Right cardiac atrium (tissue), 5 donors: ENCODE results near the gene LILRB1. TPM values are rescaled to one million over a fixed set of nuclear protein-coding genes. Genes with fewer than 3 reads are reported as not detected.

Experiments used
- ATAC-seq, 2 donors: fragments of 200-7000 bp; cut with Tn5 transposase; one replicate each; pipeline versions ENCODE4 v1.8.0 to v1.9.1; 2020; ENCODE audit warnings: moderate library complexity in 2 of 2, mild to moderate bottlenecking in 1 of 2
- DNase-seq, 3 donors: peaks; one replicate each; pipeline ENCODE4 v3.0.0-alpha.2; 2020
- H3K27ac ChIP-seq: one replicate; pipeline ENCODE4 v1.5.1; 2013; ENCODE audit warnings: mild to moderate bottlenecking, low read length, control low read depth, moderate library complexity
- H3K27me3 ChIP-seq: one replicate; pipeline ENCODE4 v1.6.1; 2013; ENCODE audit not compliant: control insufficient read depth, insufficient read depth
- H3K4me1 ChIP-seq: one replicate; pipeline ENCODE4 v1.6.1; 2013; ENCODE audit warnings: low read length; ENCODE audit not compliant: control insufficient read depth, insufficient read depth
- H3K4me3 ChIP-seq: one replicate; pipeline ENCODE4 v1.5.1; 2013; ENCODE audit warnings: low read length, control low read depth
- H3K9me3 ChIP-seq: one replicate; pipeline ENCODE4 v1.6.1; 2013; ENCODE audit warnings: low read length; ENCODE audit not compliant: control insufficient read depth
- WGBS: extraction: QIAGEN DNeasy Blood & Tissue Kit; methylation state at CpG from one replicate; pipeline ENCODE4 v1.1.7; 2013; 5-methylcytosine and 5-hydroxymethylcytosine counted together
- intact Hi-C, 4 donors: fragments of 100-400 bp; cut with DNase I; formaldehyde crosslinking; loops; one replicate each; pipeline versions ENCODE4 v1.11.0 to v1.14.0; 2022 to 2023
- polyA plus RNA-seq: library from polyadenylated mRNA; stranded (reverse); fragments of 200-250 nt; gene quantifications from one replicate; pipeline ENCODE4 v1.2.3, GENCODE V29; 2013
- total RNA-seq, 4 donors: library from RNA; stranded (reverse); fragmentation: NEBNext Ultra II Directional; extraction: Animal tissue kit (Norgen Biotek cat#: 25700); gene quantifications; one replicate each; pipeline ENCODE4 v1.2.1, GENCODE V29; 2021
- donor health status: healthy with polysubstance abuse.
- donor health status: DM: no; HTN: yes; CAD: no.
- donor health status: DM: no; HTN: no; CAD: no.
- donor health status: DM: no; HTN: yes; CAD: no; lungs with severe emphysema.
- donor health status: DM: yes; HTN: yes; CAD: no.

LILRB1 gene
- total and polyA plus RNA-seq, 5 donors, result 1.2 to 4.1 (median 2.7) TPM

GRCh38 chr19:54644056-54644455 lies 13.8 kb downstream of the LILRB1 start:
- no peaks in the 10 kb centered on the region for H3K27me3 ChIP-seq
- 60% methylated on average over 5 of the region's 5 CpGs for WGBS
- DNase-seq, result no peak
- intact Hi-C loops, result no loop called here
- no peaks in the 10 kb centered on the region for H3K9me3 ChIP-seq
- H3K4me1 ChIP-seq, result no peaks in the 10 kb centered on the region
- peak; percentile 55 to 64 for ATAC-seq
- no peak overlapping the region for H3K4me3 ChIP-seq
- no peak overlapping the region for H3K27ac ChIP-seq

GRCh38 chr19:54646331-54646841 lies 16.1 kb downstream of the LILRB1 start:
- 92% methylated on average over 19 of the region's 19 CpGs for WGBS
- ATAC-seq, result no peak
- intact Hi-C loops, result no loop called here

GRCh38 chr19:54648129-54648528 lies 17.8 kb downstream of the LILRB1 start:
- no peak overlapping the region for H3K4me3 ChIP-seq
- no peak for ATAC-seq
- no peak for DNase-seq
- H3K4me1 ChIP-seq, result no peaks in the 10 kb centered on the region
- intact Hi-C loops, result no loop called here
- WGBS, result 49% methylated on average over 4 of the region's 4 CpGs
- no peak overlapping the region for H3K27ac ChIP-seq
- H3K9me3 ChIP-seq, result no peaks in the 10 kb centered on the region
- H3K27me3 ChIP-seq, result no peaks in the 10 kb centered on the region

More at GRCh38 chr19:54646331-54646841, 16.1 kb downstream of the LILRB1 start:
- H3K27ac ChIP-seq, result no peak overlapping the region
- no peaks in the 10 kb centered on the region for H3K9me3 ChIP-seq
- no peaks in the 10 kb centered on the region for H3K4me1 ChIP-seq
- H3K4me3 ChIP-seq, result no peak overlapping the region
- no peak for DNase-seq
- no peaks in the 10 kb centered on the region for H3K27me3 ChIP-seq

GRCh38 chr19:54650108-54650655 lies 19.9 kb downstream of the LILRB1 start:
- ATAC-seq, result no peak
- Histone ChIP-seq H3K4me3 (no peak overlapping the region), H3K9me3 (no peaks in the 10 kb centered on the region), H3K27ac (no peak overlapping the region), H3K27me3 (no peaks in the 10 kb centered on the region), H3K4me1 (no peaks in the 10 kb centered on the region)
- intact Hi-C loops, result no loop called here
- 75% methylated on average over 6 of the region's 6 CpGs for WGBS
- no peak for DNase-seq

GRCh38 chr19:54653181-54653809 lies 23.0 kb downstream of the LILRB1 start:
- H3K9me3 ChIP-seq, result no peaks in the 10 kb centered on the region
- WGBS, result 30% methylated on average over 6 of the region's 6 CpGs
- H3K4me3 ChIP-seq, result no peak overlapping the region
- no peak for ATAC-seq
- no peaks in the 10 kb centered on the region for H3K4me1 ChIP-seq
- no peak for DNase-seq
- no peaks in the 10 kb centered on the region for H3K27me3 ChIP-seq
- no peak overlapping the region for H3K27ac ChIP-seq
- intact Hi-C loops, result no loop called here

- H3K9me3 ChIP-seq, result no peaks in the 10 kb centered on the region
- intact Hi-C loops, result no loop called here
- DNase-seq, result no peak
- WGBS, result 67% methylated on average over 14 of the region's 14 CpGs
- H3K4me1 ChIP-seq, result no peaks in the 10 kb centered on the region
- no peak overlapping the region for H3K4me3 ChIP-seq
- no peak for ATAC-seq
- no peaks in the 10 kb centered on the region for H3K27me3 ChIP-seq
- no peak overlapping the region for H3K27ac ChIP-seq
Observed at GRCh38 chr19:54654447-54655321, 24.4 kb downstream of the LILRB1 start.

- no peaks in the 10 kb centered on the region for H3K27me3 ChIP-seq
- no peak overlapping the region for H3K27ac ChIP-seq
- WGBS, result 72% methylated on average over 6 of the region's 6 CpGs
- no peaks in the 10 kb centered on the region for H3K9me3 ChIP-seq
- H3K4me1 ChIP-seq, result no peaks in the 10 kb centered on the region
- DNase-seq, result no peak
- H3K4me3 ChIP-seq, result no peak overlapping the region
- ATAC-seq, result no peak
- intact Hi-C loops, result no loop called here
Observed at GRCh38 chr19:54659300-54659699, 29.0 kb downstream of the LILRB1 start.

GRCh38 chr19:54660306-54660705 lies 30.0 kb downstream of the LILRB1 start:
- intact Hi-C loops, result no loop called here
- 66% methylated on average over 5 of the region's 5 CpGs for WGBS
- no peaks in the 10 kb centered on the region for H3K27me3 ChIP-seq
- no peak for DNase-seq
- H3K4me3 ChIP-seq, result no peak overlapping the region
- H3K4me1 ChIP-seq, result no peaks in the 10 kb centered on the region
- no peaks in the 10 kb centered on the region for H3K9me3 ChIP-seq
- no peak overlapping the region for H3K27ac ChIP-seq
- no peak for ATAC-seq

- no peak overlapping the region for H3K4me3 ChIP-seq
- no peak for ATAC-seq
- no peaks in the 10 kb centered on the region for H3K27me3 ChIP-seq
- H3K27ac ChIP-seq, result no peak overlapping the region
- intact Hi-C loops, result no loop called here
- H3K4me1 ChIP-seq, result no peaks in the 10 kb centered on the region
- DNase-seq, result no peak
- H3K9me3 ChIP-seq, result no peaks in the 10 kb centered on the region
- WGBS, result 69% methylated on average over 6 of the region's 6 CpGs
Observed at GRCh38 chr19:54660964-54661363, 30.7 kb downstream of the LILRB1 start.

- Histone ChIP-seq H3K27ac (no peak overlapping the region), H3K4me3 (no peak overlapping the region), H3K4me1 (no peaks in the 10 kb centered on the region), H3K9me3 (no peaks in the 10 kb centered on the region), H3K27me3 (no peaks in the 10 kb centered on the region)
- WGBS, result 84% methylated on average over 13 of the region's 13 CpGs
- ATAC-seq (no peak), DNase-seq (no peak)
- intact Hi-C loops, result no loop called here
Observed at GRCh38 chr19:54661846-54662481, 31.7 kb downstream of the LILRB1 start.

- no peaks in the 10 kb centered on the region for H3K9me3 ChIP-seq
- ATAC-seq (peak; percentile 69), DNase-seq (peak; percentile 36 to 75 (median 72))
- no peaks in the 10 kb centered on the region for H3K27me3 ChIP-seq
- intact Hi-C loops, result no loop called here
- H3K4me3 ChIP-seq, result no peak within 1 kb of the TSS
- no peak within 1 kb of the TSS for H3K27ac ChIP-seq
- no peaks in the 10 kb centered on the region for H3K4me1 ChIP-seq
- WGBS, result 60% methylated on average over 7 of the region's 7 CpGs
Observed at GRCh38 chr19:54662730-54663129, 32.4 kb downstream of the LILRB1 start, which contains the start of gene LILRB4. Gene LILRB4 (plus strand): TSS chr19:54662985. CDS start chr19:54663034, 49 bp downstream.
